ENCODE results near the gene STAM2.

The STAM2 gene

DNA sequence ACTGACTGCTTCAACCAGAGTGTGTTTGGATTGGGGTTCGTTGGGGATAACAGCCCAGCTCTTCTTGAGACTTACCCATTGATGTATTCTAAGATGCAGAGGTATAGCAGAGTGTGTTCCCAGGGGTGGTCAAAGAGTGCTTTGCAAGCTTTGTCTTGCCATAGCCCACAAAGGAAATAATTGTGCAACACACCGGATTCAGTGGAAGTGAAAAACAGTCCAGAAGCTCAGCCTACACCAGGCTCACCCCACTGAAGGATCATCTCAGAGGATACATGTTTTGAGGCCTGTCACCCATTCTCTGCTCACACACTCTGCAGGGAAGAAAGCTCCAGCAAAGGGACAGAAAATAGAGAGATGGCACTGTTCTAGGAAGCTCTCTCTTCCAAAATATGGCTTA lies 86.3 kb downstream of the STAM2 start:
- no peak for ATAC-seq
- TF ChIP-seq ZNF8 (CRISPR knock-in tag; IDR thresholded peaks at IDR 0.05) (no peak), ARNTL (CRISPR knock-in tag; IDR thresholded peaks at IDR 0.05; ENCODE audit: borderline replicate concordance, low read depth) (no peak), ZFP3 (CRISPR knock-in tag; IDR thresholded peaks at IDR 0.05) (no peak), TCF4 (CRISPR knock-in tag; IDR thresholded peaks at IDR 0.05; ENCODE audit: borderline replicate concordance) (no peak), TOX (CRISPR knock-in tag; IDR thresholded peaks at IDR 0.05; ENCODE audit: borderline replicate concordance) (no peak)
- TF ChIP-seq, protein P1, sequence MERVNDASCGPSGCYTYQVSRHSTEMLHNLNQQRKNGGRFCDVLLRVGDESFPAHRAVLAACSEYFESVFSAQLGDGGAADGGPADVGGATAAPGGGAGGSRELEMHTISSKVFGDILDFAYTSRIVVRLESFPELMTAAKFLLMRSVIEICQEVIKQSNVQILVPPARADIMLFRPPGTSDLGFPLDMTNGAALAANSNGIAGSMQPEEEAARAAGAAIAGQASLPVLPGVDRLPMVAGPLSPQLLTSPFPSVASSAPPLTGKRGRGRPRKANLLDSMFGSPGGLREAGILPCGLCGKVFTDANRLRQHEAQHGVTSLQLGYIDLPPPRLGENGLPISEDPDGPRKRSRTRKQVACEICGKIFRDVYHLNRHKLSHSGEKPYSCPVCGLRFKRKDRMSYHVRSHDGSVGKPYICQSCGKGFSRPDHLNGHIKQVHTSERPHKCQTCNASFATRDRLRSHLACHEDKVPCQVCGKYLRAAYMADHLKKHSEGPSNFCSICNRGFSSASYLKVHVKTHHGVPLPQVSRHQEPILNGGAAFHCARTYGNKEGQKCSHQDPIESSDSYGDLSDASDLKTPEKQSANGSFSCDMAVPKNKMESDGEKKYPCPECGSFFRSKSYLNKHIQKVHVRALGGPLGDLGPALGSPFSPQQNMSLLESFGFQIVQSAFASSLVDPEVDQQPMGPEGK (CRISPR knock-in tag; IDR thresholded peaks at IDR 0.05; ENCODE audit: borderline replicate concordance), result no peak
- TF ChIP-seq, protein P2, sequence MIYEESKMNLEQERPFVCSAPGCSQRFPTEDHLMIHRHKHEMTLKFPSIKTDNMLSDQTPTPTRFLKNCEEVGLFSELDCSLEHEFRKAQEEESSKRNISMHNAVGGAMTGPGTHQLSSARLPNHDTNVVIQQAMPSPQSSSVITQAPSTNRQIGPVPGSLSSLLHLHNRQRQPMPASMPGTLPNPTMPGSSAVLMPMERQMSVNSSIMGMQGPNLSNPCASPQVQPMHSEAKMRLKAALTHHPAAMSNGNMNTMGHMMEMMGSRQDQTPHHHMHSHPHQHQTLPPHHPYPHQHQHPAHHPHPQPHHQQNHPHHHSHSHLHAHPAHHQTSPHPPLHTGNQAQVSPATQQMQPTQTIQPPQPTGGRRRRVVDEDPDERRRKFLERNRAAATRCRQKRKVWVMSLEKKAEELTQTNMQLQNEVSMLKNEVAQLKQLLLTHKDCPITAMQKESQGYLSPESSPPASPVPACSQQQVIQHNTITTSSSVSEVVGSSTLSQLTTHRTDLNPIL (CRISPR knock-in tag; IDR thresholded peaks at IDR 0.05; ENCODE audit: low read depth), result no peak

- TF ChIP-seq OSR1 (CRISPR knock-in tag; IDR thresholded peaks at IDR 0.05) (no peak), ZNF8 (CRISPR knock-in tag; IDR thresholded peaks at IDR 0.05) (no peak), BACH2 (CRISPR knock-in tag; IDR thresholded peaks at IDR 0.05; ENCODE audit: borderline replicate concordance) (no peak), ZFP30 (CRISPR knock-in tag; IDR thresholded peaks at IDR 0.05) (no peak), ZC3H10 (CRISPR knock-in tag; IDR thresholded peaks at IDR 0.05) (no peak), TOX (CRISPR knock-in tag; IDR thresholded peaks at IDR 0.05; ENCODE audit: borderline replicate concordance) (no peak), TCF4 (CRISPR knock-in tag; IDR thresholded peaks at IDR 0.05; ENCODE audit: borderline replicate concordance) (no peak), RARB (CRISPR knock-in tag; IDR thresholded peaks at IDR 0.05) (no peak), ZFP3 (CRISPR knock-in tag; IDR thresholded peaks at IDR 0.05) (no peak), GLIS3 (CRISPR knock-in tag; IDR thresholded peaks at IDR 0.05) (no peak), SNAI2 (CRISPR knock-in tag; IDR thresholded peaks at IDR 0.05) (no peak), ARNTL (CRISPR knock-in tag; IDR thresholded peaks at IDR 0.05; ENCODE audit: borderline replicate concordance, low read depth) (no peak), CSDC2 (CRISPR knock-in tag; IDR thresholded peaks at IDR 0.05) (no peak), ZNF565 (CRISPR knock-in tag; conservative IDR thresholded peaks at IDR 0.05; ENCODE audit: low read depth) (no peak)
- TF ChIP-seq, protein P1 (CRISPR knock-in tag; IDR thresholded peaks at IDR 0.05; ENCODE audit: borderline replicate concordance), result no peak
- TF ChIP-seq, protein P3, sequence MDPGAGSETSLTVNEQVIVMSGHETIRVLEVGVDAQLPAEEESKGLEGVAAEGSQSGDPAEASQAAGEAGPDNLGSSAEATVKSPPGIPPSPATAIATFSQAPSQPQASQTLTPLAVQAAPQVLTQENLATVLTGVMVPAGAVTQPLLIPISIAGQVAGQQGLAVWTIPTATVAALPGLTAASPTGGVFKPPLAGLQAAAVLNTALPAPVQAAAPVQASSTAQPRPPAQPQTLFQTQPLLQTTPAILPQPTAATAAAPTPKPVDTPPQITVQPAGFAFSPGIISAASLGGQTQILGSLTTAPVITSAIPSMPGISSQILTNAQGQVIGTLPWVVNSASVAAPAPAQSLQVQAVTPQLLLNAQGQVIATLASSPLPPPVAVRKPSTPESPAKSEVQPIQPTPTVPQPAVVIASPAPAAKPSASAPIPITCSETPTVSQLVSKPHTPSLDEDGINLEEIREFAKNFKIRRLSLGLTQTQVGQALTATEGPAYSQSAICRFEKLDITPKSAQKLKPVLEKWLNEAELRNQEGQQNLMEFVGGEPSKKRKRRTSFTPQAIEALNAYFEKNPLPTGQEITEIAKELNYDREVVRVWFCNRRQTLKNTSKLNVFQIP (CRISPR knock-in tag; IDR thresholded peaks at IDR 0.05; ENCODE audit: borderline replicate concordance, low read depth), result no peak
- ATAC-seq, result no peak
These were observed 87.6 kb downstream of the STAM2 start for GRCh38 chr2:152088006-152088405.

DNA sequence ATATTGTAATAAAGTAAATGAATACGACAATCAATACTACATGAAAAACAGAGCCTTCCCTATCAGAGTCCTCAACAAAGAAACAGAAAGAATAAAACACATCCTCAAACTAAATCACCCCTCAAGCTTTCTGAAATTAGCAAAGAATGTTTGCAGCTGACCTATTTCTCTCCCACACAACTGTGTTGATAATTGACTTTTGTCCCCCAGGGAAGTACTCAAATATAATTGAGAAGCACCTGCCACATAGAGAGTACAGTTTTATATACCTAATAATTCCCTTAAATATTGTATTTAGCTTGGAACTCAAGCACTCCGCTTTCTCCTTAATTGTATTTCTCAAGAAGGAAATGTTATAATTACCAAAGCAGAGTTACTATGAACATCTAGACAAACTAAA lies 89.3 kb downstream of the STAM2 start:
- no peak for TF ChIP-seq ZNF8 (CRISPR knock-in tag; IDR thresholded peaks at IDR 0.05)
- TF ChIP-seq CSRNP3 (CRISPR knock-in tag; IDR thresholded peaks at IDR 0.05), result no peak
- TF ChIP-seq ZC3H10 (CRISPR knock-in tag; IDR thresholded peaks at IDR 0.05), result no peak
- TF ChIP-seq TCF4 (CRISPR knock-in tag; IDR thresholded peaks at IDR 0.05; ENCODE audit: borderline replicate concordance), result no peak
- TF ChIP-seq, protein P3 (CRISPR knock-in tag; IDR thresholded peaks at IDR 0.05; ENCODE audit: borderline replicate concordance, low read depth), result no peak
- TF ChIP-seq ISL1 (CRISPR knock-in tag; IDR thresholded peaks at IDR 0.05), result no peak
- TF ChIP-seq SNAI2 (CRISPR knock-in tag; IDR thresholded peaks at IDR 0.05), result no peak
- TF ChIP-seq, protein P1 (CRISPR knock-in tag; IDR thresholded peaks at IDR 0.05; ENCODE audit: borderline replicate concordance), result no peak
- TF ChIP-seq GLIS3 (CRISPR knock-in tag; IDR thresholded peaks at IDR 0.05), result no peak
- TF ChIP-seq PPARA (CRISPR knock-in tag; IDR thresholded peaks at IDR 0.05; ENCODE audit: borderline replicate concordance), result no peak
- TF ChIP-seq, protein P4, sequence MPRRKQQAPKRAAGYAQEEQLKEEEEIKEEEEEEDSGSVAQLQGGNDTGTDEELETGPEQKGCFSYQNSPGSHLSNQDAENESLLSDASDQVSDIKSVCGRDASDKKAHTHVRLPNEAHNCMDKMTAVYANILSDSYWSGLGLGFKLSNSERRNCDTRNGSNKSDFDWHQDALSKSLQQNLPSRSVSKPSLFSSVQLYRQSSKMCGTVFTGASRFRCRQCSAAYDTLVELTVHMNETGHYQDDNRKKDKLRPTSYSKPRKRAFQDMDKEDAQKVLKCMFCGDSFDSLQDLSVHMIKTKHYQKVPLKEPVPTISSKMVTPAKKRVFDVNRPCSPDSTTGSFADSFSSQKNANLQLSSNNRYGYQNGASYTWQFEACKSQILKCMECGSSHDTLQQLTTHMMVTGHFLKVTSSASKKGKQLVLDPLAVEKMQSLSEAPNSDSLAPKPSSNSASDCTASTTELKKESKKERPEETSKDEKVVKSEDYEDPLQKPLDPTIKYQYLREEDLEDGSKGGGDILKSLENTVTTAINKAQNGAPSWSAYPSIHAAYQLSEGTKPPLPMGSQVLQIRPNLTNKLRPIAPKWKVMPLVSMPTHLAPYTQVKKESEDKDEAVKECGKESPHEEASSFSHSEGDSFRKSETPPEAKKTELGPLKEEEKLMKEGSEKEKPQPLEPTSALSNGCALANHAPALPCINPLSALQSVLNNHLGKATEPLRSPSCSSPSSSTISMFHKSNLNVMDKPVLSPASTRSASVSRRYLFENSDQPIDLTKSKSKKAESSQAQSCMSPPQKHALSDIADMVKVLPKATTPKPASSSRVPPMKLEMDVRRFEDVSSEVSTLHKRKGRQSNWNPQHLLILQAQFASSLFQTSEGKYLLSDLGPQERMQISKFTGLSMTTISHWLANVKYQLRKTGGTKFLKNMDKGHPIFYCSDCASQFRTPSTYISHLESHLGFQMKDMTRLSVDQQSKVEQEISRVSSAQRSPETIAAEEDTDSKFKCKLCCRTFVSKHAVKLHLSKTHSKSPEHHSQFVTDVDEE (CRISPR knock-in tag; IDR thresholded peaks at IDR 0.05), result no peak
- TF ChIP-seq ZFP30 (CRISPR knock-in tag; IDR thresholded peaks at IDR 0.05), result no peak
- TF ChIP-seq ARNTL (CRISPR knock-in tag; IDR thresholded peaks at IDR 0.05; ENCODE audit: borderline replicate concordance, low read depth), result no peak
- TF ChIP-seq RARB (CRISPR knock-in tag; IDR thresholded peaks at IDR 0.05), result no peak
- TF ChIP-seq TOX (CRISPR knock-in tag; IDR thresholded peaks at IDR 0.05; ENCODE audit: borderline replicate concordance), result no peak

More for the DNA sequence above, 89.3 kb downstream of the STAM2 start:
- no peak for ATAC-seq

Data from SK-N-SH treated with all-trans-retinoic acid at 6 μM for 48 hours (cell line).